T-helper 17 cell (primary cell): Measurements from ENCODE around the gene MTX2. TPM values are rescaled to one million over a fixed set of nuclear protein-coding genes. Genes with fewer than 3 reads are reported as not detected.
A peak's percentile ranks its signal among the peaks of the same experiment; 100 is the strongest.

Source experiments
- ATAC-seq: fragments of 150-1000 bp; cut with Tn5 transposase; 2 replicates; pipeline ENCODE4 v1.10.0; 2021; ENCODE audit warnings: mild to moderate bottlenecking, moderate library complexity
- DNase-seq, 3 donors: peaks; one replicate each; pipeline versions ENCODE4 v3.0.0 to v3.0.0-alpha.2; 2020 to 2021
- H3K9me3 ChIP-seq: one replicate; pipeline ENCODE4 v1.7.0; 2013; ENCODE audit warnings: low read length, mild to moderate bottlenecking; ENCODE audit not compliant: control insufficient read depth, poor library complexity, severe bottlenecking
- H3K27ac Mint-ChIP-seq: one replicate; pipeline ENCODE4 v1.8.0; 2022; ENCODE audit warnings: mild to moderate bottlenecking, moderate library complexity, mixed read lengths
- H3K27me3 Mint-ChIP-seq: one replicate; pipeline ENCODE4 v1.8.0; 2022; ENCODE audit warnings: mixed read lengths
- H3K36me3 Mint-ChIP-seq: one replicate; pipeline ENCODE4 v1.8.0; 2022; ENCODE audit warnings: low read depth, mixed read lengths
- H3K4me1 Mint-ChIP-seq: one replicate; pipeline ENCODE4 v1.8.0; 2022; ENCODE audit warnings: mild to moderate bottlenecking, mixed read lengths
- H3K4me3 Mint-ChIP-seq: one replicate; pipeline ENCODE4 v1.8.0; 2022; ENCODE audit warnings: mild to moderate bottlenecking, moderate library complexity, mixed read lengths
- total RNA-seq, 4 donors: library from RNA in 2 of 4; stranded (reverse) in 2 of 4; gene quantifications; one replicate each; pipeline ENCODE4 v1.2.3 and lab custom pipeline; 2022 to 2026

The MTX2 gene
- total RNA-seq = 1 to 10 TPM; 6.1 to 7.5 TPM
- 9.9 to 11.0 reads per million in 2 donors for total RNA-seq (lab: John Stamatoyannopoulos, UW)

- peaks cover 22% of the 10 kb centered on the region for H3K4me1 Mint-ChIP-seq
- no peaks in the 10 kb centered on the region for H3K36me3 Mint-ChIP-seq
- DNase-seq = peak; percentile 50 to 53 (median 50)
- H3K27me3 Mint-ChIP-seq = peaks cover 23% of the 10 kb centered on the region
- ATAC-seq = peak; percentile 93
- peak within 1 kb of the TSS; percentile 97 for H3K4me3 Mint-ChIP-seq
- peak within 1 kb of the TSS; percentile 94 for H3K27ac Mint-ChIP-seq
- no peaks in the 10 kb centered on the region for H3K9me3 ChIP-seq
Measured at GRCh38 chr2:176269319-176270099, at the start of gene MTX2. Gene MTX2 (plus strand): TSS chr2:176269442. CDS start chr2:176269630, 188 bp downstream.

- no peak overlapping the region for H3K27ac Mint-ChIP-seq
- peaks cover 51% of the 10 kb centered on the region for H3K27me3 Mint-ChIP-seq
- DNase-seq = no peak
- H3K4me3 Mint-ChIP-seq = no peak overlapping the region
- H3K9me3 ChIP-seq = no peaks in the 10 kb centered on the region
- ATAC-seq = no peak
- no peaks in the 10 kb centered on the region for H3K4me1 Mint-ChIP-seq
- H3K36me3 Mint-ChIP-seq = peaks cover 1% of the 10 kb centered on the region
Measured at GRCh38 chr2:176227874-176228273, 41.4 kb upstream of the MTX2 start.

GRCh38 chr2:176234156-176234555 lies 35.1 kb upstream of the MTX2 start:
- Mint-ChIP-seq H3K4me3 (no peak overlapping the region), H3K27me3 (peaks cover 51% of the 10 kb centered on the region), H3K4me1 (no peaks in the 10 kb centered on the region), H3K36me3 (no peaks in the 10 kb centered on the region), H3K27ac (no peak overlapping the region)
- H3K9me3 ChIP-seq = no peaks in the 10 kb centered on the region
- DNase-seq = no peak
- ATAC-seq = no peak

- Mint-ChIP-seq H3K4me1 (no peaks in the 10 kb centered on the region), H3K27ac (no peak overlapping the region), H3K36me3 (no peaks in the 10 kb centered on the region), H3K27me3 (peaks cover 51% of the 10 kb centered on the region), H3K4me3 (no peak overlapping the region)
- ATAC-seq (no peak), DNase-seq (no peak)
- H3K9me3 ChIP-seq = no peaks in the 10 kb centered on the region
Measured at GRCh38 chr2:176234940-176235339, 34.3 kb upstream of the MTX2 start.

GRCh38 chr2:176237456-176237855 lies 31.8 kb upstream of the MTX2 start:
- Mint-ChIP-seq H3K27ac (no peak overlapping the region), H3K27me3 (peaks cover 54% of the 10 kb centered on the region), H3K4me3 (no peak overlapping the region), H3K36me3 (no peaks in the 10 kb centered on the region), H3K4me1 (no peaks in the 10 kb centered on the region)
- ATAC-seq (no peak), DNase-seq (no peak)
- H3K9me3 ChIP-seq = no peaks in the 10 kb centered on the region

- no peak overlapping the region for H3K27ac Mint-ChIP-seq
- peaks cover 50% of the 10 kb centered on the region for H3K27me3 Mint-ChIP-seq
- no peaks in the 10 kb centered on the region for H3K4me1 Mint-ChIP-seq
- DNase-seq = no peak
- H3K4me3 Mint-ChIP-seq = no peak overlapping the region
- no peaks in the 10 kb centered on the region for H3K36me3 Mint-ChIP-seq
- H3K9me3 ChIP-seq = no peaks in the 10 kb centered on the region
- ATAC-seq = no peak
Measured at GRCh38 chr2:176239031-176239430, 30.2 kb upstream of the MTX2 start.

- ATAC-seq (no peak), DNase-seq (no peak)
- Mint-ChIP-seq H3K36me3 (no peaks in the 10 kb centered on the region), H3K27ac (no peak overlapping the region), H3K4me3 (no peak overlapping the region), H3K27me3 (peaks cover 49% of the 10 kb centered on the region), H3K4me1 (no peaks in the 10 kb centered on the region)
- H3K9me3 ChIP-seq = no peaks in the 10 kb centered on the region
Measured at GRCh38 chr2:176240301-176240700, 28.9 kb upstream of the MTX2 start.

GRCh38 chr2:176242276-176242675 lies 27.0 kb upstream of the MTX2 start:
- no peak overlapping the region for H3K4me3 Mint-ChIP-seq
- DNase-seq = no peak
- ATAC-seq = no peak
- H3K9me3 ChIP-seq = no peaks in the 10 kb centered on the region
- H3K4me1 Mint-ChIP-seq = no peaks in the 10 kb centered on the region
- no peak overlapping the region for H3K27ac Mint-ChIP-seq
- no peaks in the 10 kb centered on the region for H3K36me3 Mint-ChIP-seq
- H3K27me3 Mint-ChIP-seq = peaks cover 43% of the 10 kb centered on the region

GRCh38 chr2:176246331-176246730 lies 22.9 kb upstream of the MTX2 start:
- ATAC-seq (no peak), DNase-seq (no peak)
- H3K4me1 Mint-ChIP-seq = no peaks in the 10 kb centered on the region
- no peaks in the 10 kb centered on the region for H3K9me3 ChIP-seq
- peaks cover 3% of the 10 kb centered on the region for H3K36me3 Mint-ChIP-seq
- peaks cover 26% of the 10 kb centered on the region for H3K27me3 Mint-ChIP-seq
- no peak overlapping the region for H3K4me3 Mint-ChIP-seq
- H3K27ac Mint-ChIP-seq = no peak overlapping the region

- DNase-seq = no peak
- Mint-ChIP-seq H3K36me3 (peaks cover 3% of the 10 kb centered on the region), H3K27me3 (peaks cover 21% of the 10 kb centered on the region), H3K4me1 (no peaks in the 10 kb centered on the region), H3K27ac (no peak overlapping the region), H3K4me3 (no peak overlapping the region)
- no peak for ATAC-seq
- no peaks in the 10 kb centered on the region for H3K9me3 ChIP-seq
Measured at GRCh38 chr2:176247859-176248258, 21.4 kb upstream of the MTX2 start.

- ATAC-seq (no peak), DNase-seq (no peak)
- Mint-ChIP-seq H3K36me3 (peaks cover 3% of the 10 kb centered on the region), H3K27me3 (peaks cover 32% of the 10 kb centered on the region), H3K4me1 (no peaks in the 10 kb centered on the region), H3K4me3 (no peak overlapping the region), H3K27ac (no peak overlapping the region)
- H3K9me3 ChIP-seq = no peaks in the 10 kb centered on the region
Measured at GRCh38 chr2:176251928-176252327, 17.3 kb upstream of the MTX2 start.

- Mint-ChIP-seq H3K27me3 (peaks cover 47% of the 10 kb centered on the region), H3K27ac (no peak overlapping the region), H3K4me1 (no peaks in the 10 kb centered on the region), H3K36me3 (peaks cover 3% of the 10 kb centered on the region), H3K4me3 (no peak overlapping the region)
- DNase-seq (no peak), ATAC-seq (no peak)
- no peaks in the 10 kb centered on the region for H3K9me3 ChIP-seq
Measured at GRCh38 chr2:176260689-176261088, 8.6 kb upstream of the MTX2 start.

- DNase-seq (no peak), ATAC-seq (no peak)
- H3K9me3 ChIP-seq = no peaks in the 10 kb centered on the region
- Mint-ChIP-seq H3K4me3 (no peak overlapping the region), H3K36me3 (peaks cover 3% of the 10 kb centered on the region), H3K27me3 (peaks cover 49% of the 10 kb centered on the region), H3K27ac (no peak overlapping the region), H3K4me1 (no peaks in the 10 kb centered on the region)
Measured at GRCh38 chr2:176261136-176261535, 8.1 kb upstream of the MTX2 start.

GRCh38 chr2:176268976-176269318 lies 295 bp upstream of the MTX2 start:
- DNase-seq (no peak), ATAC-seq (peak; percentile 28)
- H3K9me3 ChIP-seq = no peaks in the 10 kb centered on the region
- peaks cover 19% of the 10 kb centered on the region for H3K4me1 Mint-ChIP-seq
- peaks cover 29% of the 10 kb centered on the region for H3K27me3 Mint-ChIP-seq
- no peaks in the 10 kb centered on the region for H3K36me3 Mint-ChIP-seq
- H3K4me3 Mint-ChIP-seq = peak overlapping the region; percentile 97
- peak overlapping the region; percentile 94 for H3K27ac Mint-ChIP-seq
